Neutrophil (primary cell): Measurements from ENCODE around the gene PITHD1.
"Not testable (repeated sequence)": the region's sequence is repeated elsewhere in the genome, so short reads cannot be mapped to it uniquely, and the experiment has no call there.

Source experiments
- H3K27ac ChIP-seq: fragments of 200-600 bp; sonication (generic); 2 replicates; pipeline ENCODE4 v1.5.1; 2016; ENCODE audit warnings: mild to moderate bottlenecking, moderate library complexity
- H3K27me3 ChIP-seq: fragments of 200-600 bp; sonication (generic); 2 replicates; pipeline ENCODE4 v1.6.0; 2016; ENCODE audit warnings: mild to moderate bottlenecking
- H3K36me3 ChIP-seq: fragments of 200-600 bp; sonication (generic); 2 replicates; pipeline ENCODE4 v1.5.1; 2017
- H3K4me1 ChIP-seq, 2 experiments: fragments of 200-600 bp in 1 of 2; sonication (generic) in 1 of 2; 1 replicate in 1 of 2; 2 replicates in 1 of 2; pipeline versions ENCODE4 v1.5.1 to v1.6.1; 2013 to 2016; ENCODE audit warnings: low read depth in 1 of 2, low read length in 1 of 2, mild to moderate bottlenecking in 1 of 2, moderate library complexity in 1 of 2; ENCODE audit not compliant: control insufficient read depth in 1 of 2, insufficient read depth in 1 of 2
- H3K4me3 ChIP-seq, 2 experiments: fragments of 200-600 bp in 1 of 2; sonication (generic) in 1 of 2; 1 replicate in 1 of 2; 2 replicates in 1 of 2; pipeline ENCODE4 v1.5.1; 2013 to 2016; ENCODE audit warnings: low read depth in 1 of 2, low read length in 1 of 2, mild to moderate bottlenecking in 1 of 2, moderate library complexity in 1 of 2
- H3K9me3 ChIP-seq: fragments of 200-600 bp; sonication (generic); 2 replicates; pipeline ENCODE4 v1.5.1; 2016
- CTCF ChIP-seq: fragments of 200-600 bp; sonication (generic); IDR thresholded peaks from 2 replicates; pipeline ENCODE4 v1.5.1; 2016; ENCODE audit warnings: antibody characterized with exemption

PITHD1 gene

GRCh38 chr1:23777979-23778814 is at the start of gene PITHD1:
Gene PITHD1 (plus strand): TSS chr1:23778418. CDS start chr1:23778516, 98 bp downstream.
- Histone ChIP-seq H3K27ac (peak within 1 kb of the TSS; percentile 93), H3K9me3 (no peaks in the 10 kb centered on the region), H3K4me3 (peak within 1 kb of the TSS; percentile 70 to 91), H3K4me1 (peaks cover 28 to 30% of the 10 kb centered on the region in 2 experiments), H3K36me3 (peaks cover 6% of the 10 kb centered on the region), H3K27me3 (no peaks in the 10 kb centered on the region)
- TF ChIP-seq CTCF: peak; percentile 40

- no peak for TF ChIP-seq CTCF
- Histone ChIP-seq H3K36me3 (no peaks in the 10 kb centered on the region), H3K27me3 (no peaks in the 10 kb centered on the region), H3K4me1 (peaks cover 4 to 6% of the 10 kb centered on the region in 2 experiments), H3K4me3 (no peak overlapping the region), H3K9me3 (no peaks in the 10 kb centered on the region), H3K27ac (no peak overlapping the region)
Measured at GRCh38 chr1:23732363-23733224, 45.6 kb upstream of the PITHD1 start.

- H3K36me3 ChIP-seq, H3K4me1 ChIP-seq, H3K27me3 ChIP-seq, H3K27ac ChIP-seq, H3K4me3 ChIP-seq, H3K9me3 ChIP-seq: not testable (repeated sequence)
Measured at GRCh38 chr1:23733281-23733680, 44.9 kb upstream of the PITHD1 start.

GRCh38 chr1:23736437-23737134 is 41.6 kb upstream of the PITHD1 start:
- H3K36me3 ChIP-seq: no peaks in the 10 kb centered on the region
- no peaks in the 10 kb centered on the region for H3K9me3 ChIP-seq
- no peak overlapping the region for H3K4me3 ChIP-seq
- H3K27ac ChIP-seq: no peak overlapping the region
- no peaks in the 10 kb centered on the region for H3K4me1 ChIP-seq
- H3K27me3 ChIP-seq: no peaks in the 10 kb centered on the region
- no peak for TF ChIP-seq CTCF

- Histone ChIP-seq H3K27ac (no peak overlapping the region), H3K4me3 (no peak overlapping the region)
- TF ChIP-seq CTCF: no peak
Measured at GRCh38 chr1:23741609-23742008, 36.6 kb upstream of the PITHD1 start.

More at GRCh38 chr1:23741609-23742008, 36.6 kb upstream of the PITHD1 start:
- Histone ChIP-seq H3K27me3 (no peaks in the 10 kb centered on the region), H3K9me3 (no peaks in the 10 kb centered on the region), H3K36me3 (no peaks in the 10 kb centered on the region), H3K4me1 (peaks cover 14 to 22% of the 10 kb centered on the region in 2 experiments)
